ENCODE results near the gene UBN1.

- TF ChIP-seq YY1 (IDR thresholded peaks at IDR 0.05; ENCODE audit: insufficient read depth, insufficient read length): peak; percentile 82
- TF ChIP-seq ZNF274 (IDR thresholded peaks at IDR 0.05; ENCODE audit: low read depth, low read length): no peak
- TF ChIP-seq SUZ12 (IDR thresholded peaks at IDR 0.05; ENCODE audit: extremely low read depth, insufficient read depth, insufficient read length): no peak
Measured at GRCh38 chr16:4846901-4847773, at the start of gene UBN1, which contains the start of gene GLYR1.
